H54 (cell line): Measurements from ENCODE around the gene SP4.
"Not testable (repeated sequence)": the region's sequence is repeated elsewhere in the genome, so short reads cannot be mapped to it uniquely, and the experiment has no call there.

ENCODE experiments used
- DNase-seq: peaks from one replicate; pipeline ENCODE4 v3.0.0; 2011; ENCODE audit warnings: low spot score, mixed read lengths; ENCODE audit not compliant: insufficient read length
- FAIRE-seq: peaks from 3 replicates; lab custom pipeline; 2011; peaks lifted over from hg19 to GRCh38; lab: Jason Lieb, UNC
- POLR2A ChIP-seq: IDR thresholded peaks from 2 replicates; pipeline ENCODE4 v1.6.1; 2011; ENCODE audit warnings: low read depth, mild to moderate bottlenecking, low read length

Gene SP4

DNA sequence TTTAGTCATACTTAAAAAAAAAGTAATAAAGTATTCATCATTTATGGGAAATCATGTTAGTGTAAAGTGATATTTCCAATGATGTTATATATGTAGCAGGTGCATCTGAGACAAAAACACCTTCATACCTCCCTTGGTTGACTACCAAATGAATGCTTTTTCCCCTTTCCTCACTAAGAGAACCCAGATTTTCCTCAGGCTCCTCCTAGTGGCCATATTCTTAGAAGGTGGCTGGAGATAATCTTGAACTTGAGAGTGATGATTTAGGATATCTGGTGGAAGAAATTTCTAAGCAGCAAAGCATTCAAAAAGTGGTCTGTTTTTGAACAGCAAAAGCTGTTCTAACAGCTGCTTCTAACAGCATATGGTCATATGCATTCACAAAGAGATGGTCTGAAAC is 98.1 kb downstream of the SP4 start:
- TF ChIP-seq POLR2A, result no peak
- no peak for FAIRE-seq
- no peak for DNase-seq

DNA sequence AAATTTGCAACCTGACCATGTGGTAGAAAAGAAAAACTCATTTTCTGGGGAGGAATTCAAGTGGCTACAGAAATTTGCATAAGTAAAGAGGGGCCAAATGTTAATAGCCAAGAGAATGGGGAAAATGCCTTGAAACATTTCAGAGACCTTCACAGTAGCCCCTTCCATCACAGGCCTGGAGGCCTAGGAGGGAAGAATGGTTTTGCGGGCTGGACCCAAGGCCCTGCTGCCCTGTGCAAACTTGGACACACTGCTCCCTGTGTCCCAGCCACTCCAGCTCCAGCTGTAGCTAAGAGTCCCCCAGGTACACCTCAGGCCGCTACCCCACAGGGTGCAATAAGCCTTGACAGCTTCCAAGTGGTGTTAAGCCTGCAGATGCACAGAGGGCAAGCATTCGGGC is 98.6 kb downstream of the SP4 start:
- FAIRE-seq (no peak), DNase-seq (no peak)
- no peak for TF ChIP-seq POLR2A

DNA sequence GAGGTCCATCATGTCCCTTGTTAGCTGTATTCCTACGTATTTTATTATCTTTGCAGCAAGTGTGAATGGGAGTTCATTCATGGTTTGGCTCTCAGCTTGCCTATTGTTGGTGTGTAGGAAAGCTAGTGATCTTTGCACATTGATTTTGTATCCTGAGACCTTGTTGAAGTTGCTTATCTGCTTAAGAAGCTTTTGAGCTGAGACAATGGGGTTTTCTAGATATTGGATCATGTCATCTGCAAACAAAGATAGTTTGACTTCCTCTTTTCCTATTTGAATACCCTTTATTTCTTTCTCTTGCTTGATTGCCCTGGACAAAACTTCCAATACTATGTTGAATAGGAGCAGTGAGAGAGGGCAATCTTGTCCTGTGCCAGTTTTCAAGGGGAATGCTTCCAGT is 104.6 kb downstream of the SP4 start:
- DNase-seq, FAIRE-seq: not testable (repeated sequence)

DNA sequence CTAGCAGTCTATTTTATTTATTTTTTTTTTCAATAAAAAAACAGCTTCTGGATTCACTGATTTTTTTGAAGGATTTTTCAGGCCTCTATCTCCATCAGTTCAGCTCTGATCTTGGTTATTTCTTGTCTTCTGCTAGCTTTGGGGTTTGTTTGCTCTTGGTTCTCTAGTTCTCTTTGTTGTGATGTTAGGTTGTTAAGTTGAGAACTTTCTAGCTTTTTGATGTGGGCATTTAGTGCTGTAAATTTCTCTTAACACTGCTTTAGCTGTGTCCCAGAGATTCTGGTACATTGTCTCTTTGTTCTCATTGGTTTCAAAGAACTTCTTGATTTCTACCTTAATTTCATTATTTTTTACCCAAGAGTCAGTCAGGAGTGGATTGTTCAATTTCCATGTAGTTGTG is 105.8 kb downstream of the SP4 start:
- not testable (repeated sequence) for DNase-seq, FAIRE-seq

DNA sequence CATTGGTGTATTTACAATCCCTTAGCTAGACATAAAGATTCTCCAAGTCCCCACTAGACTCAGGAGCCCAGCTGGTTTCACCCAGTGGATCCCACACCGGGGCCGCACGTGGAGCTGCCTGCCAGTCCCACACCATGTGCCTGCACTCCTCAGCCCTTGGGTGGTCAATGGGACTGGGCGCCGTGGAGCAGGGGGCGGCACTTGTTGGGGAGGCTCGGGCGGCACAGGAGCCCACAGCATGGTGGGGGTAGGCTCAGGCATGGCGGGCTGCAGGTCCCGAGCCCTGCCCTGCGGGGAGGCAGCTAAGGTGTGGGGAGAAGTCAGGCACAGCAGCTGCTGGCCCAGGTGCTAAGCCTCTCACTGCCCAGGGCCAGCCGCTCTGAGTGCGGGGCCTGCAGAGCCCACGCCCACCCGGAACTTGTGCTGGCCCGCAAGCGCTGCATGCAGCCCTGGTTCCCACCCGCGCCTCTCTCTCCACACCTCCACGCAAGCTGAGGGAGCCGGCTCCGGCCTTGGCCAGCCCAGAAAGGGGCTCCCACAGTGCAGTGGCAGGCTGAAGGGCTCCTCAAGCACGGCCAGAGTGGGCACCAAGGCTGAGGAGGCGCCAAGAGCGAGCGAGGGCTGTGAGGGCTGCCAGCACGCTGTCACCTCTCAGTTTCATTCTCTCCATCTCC is 108.7 kb downstream of the SP4 start:
- not testable (repeated sequence) for DNase-seq, FAIRE-seq

DNA sequence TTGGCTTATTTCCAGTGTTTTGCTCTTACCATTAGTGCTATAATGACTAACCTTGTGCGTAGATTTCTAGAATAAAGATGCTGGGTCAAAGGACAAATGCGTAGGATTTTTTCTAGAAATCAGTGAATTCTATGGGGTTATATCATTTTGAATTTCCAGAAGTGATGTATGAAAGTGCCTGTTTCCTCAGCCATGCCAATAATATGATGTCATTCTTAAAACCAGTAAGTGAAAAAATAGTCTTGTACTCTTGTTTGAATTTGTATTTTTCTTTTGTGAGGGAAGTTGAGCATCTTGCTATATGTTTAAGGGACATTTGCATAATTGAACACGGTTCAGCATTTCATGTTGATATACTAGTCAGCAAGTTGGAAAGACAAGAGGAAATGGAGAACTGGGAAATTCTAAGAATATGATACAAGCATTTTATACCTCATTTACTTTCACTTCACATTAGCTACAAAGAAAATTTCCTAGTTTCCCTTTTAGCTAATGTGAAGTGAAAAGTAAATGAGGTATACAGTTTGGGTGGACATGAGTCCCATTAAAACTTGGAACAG is 111.1 kb downstream of the SP4 start:
- no peak for DNase-seq
- TF ChIP-seq POLR2A, result no peak
- no peak for FAIRE-seq

DNA sequence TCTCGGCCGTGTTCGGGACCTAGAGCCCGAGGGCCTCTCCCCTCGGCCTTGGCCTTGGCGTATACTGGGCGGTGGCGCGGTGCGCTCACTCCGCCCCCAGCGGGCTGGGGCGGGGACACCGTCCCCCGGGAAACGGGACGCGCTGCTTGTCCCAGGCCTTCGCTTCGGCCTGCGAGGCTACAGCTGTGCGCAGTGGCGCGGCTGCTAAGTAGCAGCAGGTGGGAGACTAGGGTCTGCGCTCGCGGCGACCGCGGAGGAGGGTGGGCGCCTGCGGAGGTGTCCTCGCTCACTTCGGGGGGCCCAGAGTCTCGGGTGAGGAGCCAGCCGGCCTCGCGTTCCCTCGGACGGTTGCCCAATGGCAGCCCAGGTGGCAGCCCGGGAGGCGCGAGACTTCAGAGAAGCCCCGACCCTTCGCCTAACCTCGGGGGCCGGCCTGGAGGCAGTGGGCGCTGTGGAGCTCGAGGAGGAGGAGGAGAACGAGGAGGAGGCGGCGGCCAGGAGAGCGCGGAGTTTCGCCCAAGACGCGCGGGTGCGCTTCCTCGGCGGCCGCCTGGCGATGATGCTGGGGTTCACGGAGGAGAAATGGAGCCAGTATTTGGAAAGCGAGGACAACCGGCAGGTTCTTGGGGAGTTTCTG is 115.1 kb downstream of the SP4 start, which contains the start of gene DNAH11:
Gene DNAH11 (plus strand): TSS at position 149 of the 637 bp plus-strand sequence. CDS start 207 bp downstream, at position 356.
- no peak for TF ChIP-seq POLR2A
- FAIRE-seq (no peak), DNase-seq (no peak)

DNA sequence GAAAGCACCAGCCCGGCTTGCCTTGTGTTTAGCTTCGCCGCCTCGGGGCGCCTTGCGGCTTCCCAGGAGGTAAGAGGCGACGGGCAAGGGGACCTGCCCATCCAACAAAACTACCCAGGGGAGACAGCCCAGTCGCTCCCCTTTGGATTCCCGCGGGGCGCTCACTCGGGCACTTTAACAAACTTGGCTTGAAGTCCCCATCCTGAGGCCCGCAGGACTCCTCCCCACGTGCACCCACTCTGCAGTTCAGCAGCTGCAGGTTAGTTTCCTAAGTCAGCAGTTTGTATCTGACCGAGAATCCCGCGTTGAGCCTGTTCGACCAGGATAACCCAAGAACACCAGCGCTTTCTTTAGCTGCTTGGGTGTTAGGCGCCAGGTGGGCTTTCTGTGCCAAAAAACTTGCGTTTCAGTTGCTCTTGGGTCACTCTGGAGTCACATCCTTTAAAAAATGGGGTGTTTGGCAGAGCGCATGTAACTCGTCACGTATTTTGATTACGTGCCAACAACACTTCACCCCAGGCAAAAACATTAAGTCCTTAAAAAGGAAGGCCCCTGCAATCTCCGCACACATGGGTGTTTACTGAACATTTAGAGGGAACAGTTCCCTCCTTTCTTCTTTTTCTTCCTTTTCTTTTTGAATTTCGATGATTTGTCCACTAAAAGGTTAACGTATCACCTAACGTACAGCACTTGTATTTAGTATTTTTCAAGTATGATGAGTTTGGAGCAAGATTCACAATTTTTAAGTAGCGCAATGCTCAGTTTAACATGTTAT is 115.8 kb downstream of the SP4 start:
- no peak for FAIRE-seq
- DNase-seq, result no peak
- TF ChIP-seq POLR2A, result no peak

DNA sequence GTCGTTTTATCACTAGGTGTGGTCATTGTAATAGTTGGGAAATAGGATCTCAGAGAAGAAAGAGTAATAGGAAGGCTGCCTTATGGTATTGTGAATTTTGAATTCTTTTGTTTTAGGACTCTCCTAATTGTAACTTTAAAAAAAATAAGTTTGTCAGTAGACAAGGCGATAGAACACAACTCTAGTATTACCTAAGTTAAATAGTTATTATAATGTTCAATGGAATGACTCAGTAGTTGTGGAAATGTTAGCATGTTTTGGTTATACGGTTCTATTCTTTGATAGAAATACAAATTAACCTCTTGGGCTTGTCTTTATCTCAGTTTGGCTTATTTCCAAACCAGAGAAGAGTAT is 116.4 kb downstream of the SP4 start:
- DNase-seq (no peak), FAIRE-seq (no peak)
- TF ChIP-seq POLR2A, result no peak

DNA sequence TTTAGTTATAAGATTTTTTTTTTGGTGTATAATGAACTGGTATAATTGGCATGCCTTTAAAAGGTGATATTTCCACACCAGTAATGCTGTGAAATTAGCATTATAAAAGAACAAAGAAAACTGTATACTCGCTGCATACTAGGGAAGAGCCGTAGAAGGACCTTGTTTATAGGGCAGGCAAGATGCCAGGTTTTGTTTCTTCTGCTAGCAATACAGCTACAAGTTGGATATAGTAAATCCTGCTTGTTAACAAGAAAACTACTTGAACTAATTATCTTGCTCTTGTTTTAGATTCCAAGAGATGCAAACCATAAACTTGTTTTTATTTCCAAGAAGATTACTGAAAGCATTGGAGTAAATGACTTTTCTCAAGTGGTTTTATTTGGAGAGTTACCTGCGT is 116.8 kb downstream of the SP4 start:
- FAIRE-seq, result no peak
- no peak for DNase-seq
- TF ChIP-seq POLR2A, result no peak

DNA sequence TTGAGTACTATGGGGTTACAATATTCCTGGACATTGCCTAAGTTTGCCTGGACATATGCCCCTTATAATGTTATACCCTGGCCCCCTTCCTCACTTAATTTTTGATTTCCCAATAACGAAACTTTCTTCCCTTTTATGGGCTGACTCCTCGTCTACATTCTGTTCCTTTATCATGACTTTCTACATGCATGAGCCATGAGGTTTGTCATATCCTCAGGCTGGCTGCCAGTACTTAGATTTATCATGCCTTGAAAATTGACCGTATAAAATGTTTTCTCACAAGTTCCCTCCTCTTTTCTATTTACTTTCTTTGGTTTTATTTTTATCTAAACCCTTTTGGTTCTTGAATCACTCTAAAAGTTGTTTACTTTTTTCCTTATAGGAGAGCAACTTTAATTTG is 119.6 kb downstream of the SP4 start:
- FAIRE-seq (no peak), DNase-seq (no peak)
- no peak for TF ChIP-seq POLR2A

DNA sequence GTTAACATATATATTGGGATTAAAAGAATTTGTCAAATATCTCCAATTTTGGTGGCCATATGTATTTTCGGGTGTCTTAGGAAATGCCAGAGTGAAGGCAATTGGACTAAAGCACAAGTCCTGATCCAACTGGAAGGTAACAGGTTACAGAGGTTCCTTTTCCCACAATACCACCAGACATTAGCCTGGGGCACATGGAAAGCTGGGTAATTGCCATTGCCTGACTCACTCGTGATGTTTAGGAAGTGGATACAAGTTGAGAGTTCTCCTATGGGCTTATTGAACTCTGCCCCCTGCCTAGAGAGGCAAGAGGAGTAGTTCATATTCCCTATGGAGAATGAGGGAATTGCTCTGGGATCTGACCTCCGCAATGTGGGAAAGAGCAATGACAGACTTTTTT is 120.6 kb downstream of the SP4 start:
- FAIRE-seq (no peak), DNase-seq (no peak)
- no peak for TF ChIP-seq POLR2A

DNA sequence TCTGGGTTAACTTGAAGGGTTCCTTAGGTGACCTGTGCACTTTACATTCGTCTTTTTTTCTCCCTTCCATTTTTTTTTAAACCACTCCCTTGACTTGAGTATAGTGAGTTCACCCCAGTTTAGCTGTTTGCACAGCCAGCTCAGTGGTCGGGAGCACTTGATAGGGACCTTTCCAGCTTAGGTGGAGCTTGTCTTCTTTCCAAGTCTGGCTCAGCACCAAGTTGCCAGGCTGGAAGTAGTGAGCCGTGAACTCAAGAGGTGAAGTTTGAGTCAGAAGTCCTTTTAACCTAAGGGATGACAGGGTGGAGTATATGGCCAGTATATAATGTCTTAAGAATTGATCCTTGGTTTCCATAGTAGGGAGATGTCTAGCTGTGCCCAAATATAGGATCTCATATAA is 122.2 kb downstream of the SP4 start:
- TF ChIP-seq POLR2A, result no peak

DNA sequence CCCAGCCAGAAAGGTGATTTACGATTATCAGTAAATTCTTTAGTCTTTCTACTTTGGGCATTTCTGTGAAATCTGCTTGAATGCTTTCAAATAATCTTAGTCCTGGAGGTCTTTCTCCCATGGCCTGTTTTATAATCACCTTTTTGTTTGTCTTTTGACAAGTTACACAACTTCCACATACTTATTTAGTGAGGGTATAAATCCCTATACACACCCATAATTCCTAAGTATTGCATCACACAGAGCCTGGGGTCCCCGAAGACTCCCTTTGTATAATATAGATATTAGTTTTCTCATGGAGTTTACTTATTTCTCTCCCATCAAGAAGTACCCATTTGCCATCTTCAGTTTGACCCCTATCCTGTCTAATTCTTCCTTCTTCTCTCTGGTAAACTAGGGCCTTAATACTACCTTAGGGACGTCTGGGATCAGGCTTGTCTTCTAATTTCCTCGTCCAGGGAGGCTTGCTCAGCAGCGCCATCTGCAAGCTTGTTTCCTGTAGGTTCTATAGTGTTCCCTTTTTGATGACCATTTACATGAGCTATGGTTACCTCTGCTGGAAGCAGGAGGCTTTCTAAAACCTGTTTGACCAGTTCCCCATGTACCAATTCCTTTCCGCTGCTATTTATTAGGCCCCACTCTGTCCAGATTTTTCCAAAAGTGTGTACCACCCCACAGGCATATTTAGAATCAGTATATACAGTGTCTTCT is 123.1 kb downstream of the SP4 start:
- no peak for DNase-seq
- TF ChIP-seq POLR2A, result no peak

More for the DNA sequence above, 122.2 kb downstream of the SP4 start:
- no peak for FAIRE-seq
- no peak for DNase-seq

More for the DNA sequence above, 123.1 kb downstream of the SP4 start:
- no peak for FAIRE-seq
